HG02642 (cell line): Measurements from ENCODE around the gene SLC49A4.
A peak's percentile ranks its signal among the peaks of the same experiment; 100 is the strongest.

Experiments used
- ATAC-seq: cut with Tn5 transposase; IDR thresholded peaks from one replicate; pipeline ENCODE4 v1.9.1; 2021; ENCODE audit warnings: mild to moderate bottlenecking; ENCODE audit not compliant: unreplicated experiment, poor library complexity

SLC49A4 gene

GRCh38 chr3:122835590-122835989, 40.7 kb downstream of the SLC49A4 start:
- ATAC-seq = no peak

- no peak for ATAC-seq
Measured at GRCh38 chr3:122843604-122844003, 48.7 kb downstream of the SLC49A4 start.

DNA sequence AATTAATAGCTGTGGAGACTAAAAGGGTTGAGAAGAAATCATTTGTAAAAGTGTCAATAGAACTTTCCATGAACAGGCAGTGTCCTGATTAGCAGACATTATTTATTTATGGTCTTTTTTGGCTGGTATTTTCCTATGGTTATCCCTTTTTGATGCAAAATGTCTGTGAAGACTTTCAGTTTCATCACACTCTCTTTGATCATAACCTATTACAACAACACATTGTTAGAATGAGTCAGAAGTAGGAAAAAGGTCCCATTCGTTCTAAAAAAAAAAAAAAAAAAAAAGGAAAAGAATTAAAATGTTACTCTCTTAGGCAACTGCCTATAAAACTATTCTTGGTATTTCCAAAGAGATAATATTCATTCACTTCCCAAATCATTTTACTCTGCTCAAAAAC, 62.1 kb downstream of the SLC49A4 start:
- ATAC-seq = no peak

DNA sequence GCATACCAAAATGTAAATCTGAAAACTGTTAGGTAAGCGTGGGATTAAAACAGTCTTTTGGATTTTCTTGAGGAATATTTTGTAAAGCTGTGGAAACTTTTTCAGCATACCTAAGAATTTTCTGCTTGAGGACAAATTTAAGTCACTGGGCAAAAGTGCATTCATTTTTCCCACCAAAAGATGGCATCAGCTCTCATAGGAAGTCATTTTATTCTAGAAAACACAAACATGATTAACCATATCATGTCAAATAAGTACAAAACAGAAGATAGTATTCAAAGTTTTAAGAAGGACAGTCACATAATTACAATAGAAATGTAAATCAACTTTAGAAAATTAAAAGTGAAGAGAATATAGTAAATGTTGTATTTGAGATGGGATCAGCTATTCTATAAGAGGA, 63.5 kb downstream of the SLC49A4 start:
- ATAC-seq = no peak

DNA sequence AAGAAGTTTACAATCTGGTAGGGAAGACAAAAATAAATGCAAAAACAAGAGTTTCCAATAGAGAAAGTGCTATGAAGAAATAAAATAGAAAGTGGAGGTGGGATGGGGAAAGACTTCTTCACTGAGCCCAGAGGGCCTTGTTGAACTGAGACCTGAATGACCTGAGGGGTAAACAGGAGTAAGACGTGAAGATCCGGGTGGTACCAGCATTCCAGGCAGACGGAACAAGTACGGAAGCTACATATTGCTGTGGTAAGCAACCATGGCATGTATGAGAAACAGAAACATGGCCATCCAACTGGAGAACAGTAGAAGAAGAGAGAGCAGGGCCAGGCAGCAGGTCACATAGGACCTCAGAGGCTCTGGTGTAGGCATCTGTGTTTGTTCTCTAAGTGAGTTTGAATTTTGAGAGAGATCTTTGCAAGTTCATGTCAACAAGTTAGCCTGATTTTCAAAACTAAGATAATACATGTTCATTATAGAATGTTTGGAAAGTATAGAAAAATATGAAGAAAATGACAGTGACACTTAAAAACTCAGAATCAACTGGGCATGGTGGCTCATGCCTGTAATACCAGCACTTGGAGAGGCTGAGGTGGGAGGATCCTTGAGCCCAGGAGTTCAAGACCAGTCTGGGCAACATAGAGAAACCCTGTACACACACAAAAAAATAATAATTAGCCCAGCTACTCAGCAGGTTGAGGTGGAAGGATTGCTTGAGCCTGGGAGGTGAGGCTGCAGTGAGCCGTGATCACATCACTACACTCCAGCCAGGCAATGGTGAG, 64.3 kb downstream of the SLC49A4 start:
- ATAC-seq = no peak

- no peak for ATAC-seq
Measured at GRCh38 chr3:122862381-122862780, 67.5 kb downstream of the SLC49A4 start.

- ATAC-seq = no peak
Measured at GRCh38 chr3:122864498-122864897, 69.6 kb downstream of the SLC49A4 start.

- no peak for ATAC-seq
Measured at GRCh38 chr3:122868322-122868721, 73.5 kb downstream of the SLC49A4 start.

DNA sequence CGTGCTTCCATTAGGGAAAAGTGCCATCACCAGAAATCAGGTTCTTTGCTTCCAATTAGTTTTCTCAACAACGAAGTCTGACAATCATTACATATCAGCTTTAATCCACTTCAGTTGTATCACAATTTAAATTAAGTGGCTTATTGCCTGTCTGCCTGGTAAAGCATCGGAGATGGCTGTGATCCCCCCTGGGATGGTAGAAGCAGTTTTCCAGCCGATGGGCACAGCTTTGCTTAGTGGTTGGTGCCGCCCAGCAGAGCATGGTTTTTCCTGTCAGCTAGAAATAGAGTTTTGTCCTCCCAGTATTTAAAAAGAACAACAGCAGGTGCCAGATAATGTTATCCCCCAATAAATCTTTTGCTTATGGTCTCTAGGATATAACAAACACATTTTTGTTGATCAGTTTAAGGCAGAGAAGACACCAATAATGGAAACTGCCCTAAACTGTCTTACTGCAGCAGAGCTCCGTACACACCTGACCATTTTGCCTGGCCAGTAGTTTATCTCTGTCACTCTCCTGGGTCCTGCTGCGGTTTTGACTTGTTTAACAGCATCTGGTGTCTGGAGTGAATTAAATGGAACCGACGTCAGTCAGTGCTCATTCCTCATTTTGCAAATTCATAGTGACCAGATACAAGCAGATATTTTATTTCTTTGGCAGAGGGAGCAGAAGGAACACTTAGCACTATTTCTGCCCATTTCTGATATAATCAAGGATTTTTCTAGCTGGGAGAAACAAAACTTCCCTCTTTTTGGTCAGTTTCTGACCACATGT, 79.1 kb downstream of the SLC49A4 start:
- ATAC-seq = no peak

- ATAC-seq = no peak
Measured at GRCh38 chr3:122875547-122876127, 80.8 kb downstream of the SLC49A4 start.

GRCh38 chr3:122880173-122880572, 85.3 kb downstream of the SLC49A4 start:
- ATAC-seq = no peak

DNA sequence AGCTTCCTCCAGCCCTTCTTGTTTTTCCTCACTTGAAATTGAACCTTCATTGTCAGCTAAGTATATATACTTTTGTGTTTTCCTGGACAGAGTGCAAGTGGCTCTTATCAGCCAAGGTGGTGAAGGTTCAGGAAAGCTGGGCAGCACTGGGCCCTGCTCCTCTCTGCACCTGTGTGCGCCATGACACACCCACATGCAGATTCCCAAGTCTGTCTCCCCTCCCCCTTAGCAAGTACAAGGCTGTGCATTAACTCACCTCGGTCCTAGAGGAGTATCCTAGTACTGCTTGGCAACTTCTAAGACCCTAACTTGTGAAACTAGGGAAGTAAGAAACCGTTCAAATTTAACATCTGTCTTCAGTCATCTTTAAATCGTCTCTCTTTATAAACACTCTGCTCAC, 85.8 kb downstream of the SLC49A4 start:
- ATAC-seq = no peak

GRCh38 chr3:122882361-122882947, 87.6 kb downstream of the SLC49A4 start:
- ATAC-seq = no peak

- no peak for ATAC-seq
Measured at GRCh38 chr3:122886251-122886650, 91.4 kb downstream of the SLC49A4 start.

- ATAC-seq = no peak
Measured at GRCh38 chr3:122886946-122887345, 92.1 kb downstream of the SLC49A4 start.

GRCh38 chr3:122890077-122890719, 95.3 kb downstream of the SLC49A4 start:
- peak; percentile 50 for ATAC-seq

DNA sequence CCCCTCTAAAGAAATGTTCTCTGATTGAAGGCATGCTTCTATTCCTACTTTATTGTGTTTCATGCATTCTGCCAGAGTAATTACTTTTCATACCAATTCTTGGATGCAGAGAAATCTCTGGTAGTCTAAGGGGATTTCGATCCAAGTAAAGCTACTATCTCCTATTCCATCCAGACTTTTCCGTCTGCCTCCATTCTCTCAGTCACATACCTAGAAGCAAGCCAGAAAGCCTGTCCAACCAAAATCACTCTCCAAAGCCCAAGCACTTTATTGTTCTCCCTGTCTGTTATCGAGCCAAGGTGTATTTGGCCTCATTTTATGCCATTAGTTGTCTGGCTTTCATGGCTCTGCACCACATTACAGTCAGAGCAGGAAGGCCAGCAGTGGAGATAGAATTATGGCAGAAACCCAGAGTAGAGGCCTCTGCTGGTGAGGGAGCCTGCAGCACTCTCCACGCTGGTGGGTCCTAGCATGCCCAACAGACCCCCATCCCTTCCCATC, 95.9 kb downstream of the SLC49A4 start:
- ATAC-seq = no peak

GRCh38 chr3:122892118-122892960, 97.5 kb downstream of the SLC49A4 start:
- no peak for ATAC-seq

- ATAC-seq = no peak
Measured at GRCh38 chr3:122893282-122893681, 98.4 kb downstream of the SLC49A4 start.
